ENCODE measurements around the gene C16orf95. TPM values are rescaled to one million over a fixed set of nuclear protein-coding genes. Genes with fewer than 3 reads are reported as not detected.
A peak's percentile ranks its signal among the peaks of the same experiment; 100 is the strongest.

C16orf95 gene
- polyA plus RNA-seq, 2 of the 4 experiments (the other 2 are of a cell fraction): 3.5 to 6.3 TPM

GRCh38 chr16:87266846-87267245 lies 50.3 kb downstream of the C16orf95 start (continued):
- TF ChIP-seq GATA3 (IDR thresholded peaks at IDR 0.05; ENCODE audit: borderline replicate concordance): no peak
- TF ChIP-seq KDM5A (IDR thresholded peaks at IDR 0.05): no peak
- TF ChIP-seq EP300 (IDR thresholded peaks at IDR 0.05): no peak
- no peak for TF ChIP-seq POLR2A (IDR thresholded peaks at IDR 0.05; ENCODE audit: low read length)

GRCh38 chr16:87265261-87265660 lies 51.9 kb downstream of the C16orf95 start:
- ChIA-PET CTCF (interaction anchor here (0.9 to 5.9 kb wide), 5 partner anchors 13 to 701 kb away, joined by 3 to 46 read pairs (median 3); no protein-coding TSS in a partner anchor), POLR2A (no interaction called here)
- ATAC-seq: no peak
- FAIRE-seq: no peak
- TF ChIP-seq HMGXB4 (CRISPR knock-in tag; IDR thresholded peaks at IDR 0.05; ENCODE audit: borderline replicate concordance): no peak
- TF ChIP-seq KDM5A (IDR thresholded peaks at IDR 0.05): no peak
- no peak for TF ChIP-seq ZNF302 (CRISPR knock-in tag; IDR thresholded peaks at IDR 0.05)
- no peak for TF ChIP-seq KDM1A (IDR thresholded peaks at IDR 0.05; ENCODE audit: low read depth)
- no peak for TF ChIP-seq JUNB (IDR thresholded peaks at IDR 0.05)
- TF ChIP-seq SREBF2 (IDR thresholded peaks at IDR 0.05): no peak
- no peak for TF ChIP-seq MYC (IDR thresholded peaks at IDR 0.05; ENCODE audit: borderline replicate concordance, low read length)
- TF ChIP-seq BHLHE40 (IDR thresholded peaks at IDR 0.05; ENCODE audit: low read depth, low read length): no peak
- no peak for TF ChIP-seq NR3C1 (IDR thresholded peaks at IDR 0.05)
- no peak for TF ChIP-seq E2F6 (IDR thresholded peaks at IDR 0.05; ENCODE audit: borderline replicate concordance, low read depth)
- TF ChIP-seq RNF2 (IDR thresholded peaks at IDR 0.05; ENCODE audit: borderline replicate concordance, low read depth): no peak
- no peak for TF ChIP-seq FOSB (CRISPR knock-in tag; IDR thresholded peaks at IDR 0.05)
- no peak for TF ChIP-seq ZC3H11A (IDR thresholded peaks at IDR 0.05)
- 85% methylated on average over 4 of the region's 4 CpGs for WGBS (ENCODE audit: missing lambda C conversion rate)
- Histone ChIP-seq H3K9me3 (no peaks in the 10 kb centered on the region; the same call in 2 of the 3 replicates), H3K27ac (no peak overlapping the region), H3K4me3 (no peak overlapping the region), H3K4me2 (no peak overlapping the region), H3K4me1 (peaks cover 16% of the 10 kb centered on the region; the same call in 2 of the 3 replicates)
- no peak for DNase-seq (ENCODE audit: low read depth in 1 of 2, low spot score in 1 of 2)

- ChIA-PET POLR2A (no interaction called here), CTCF (interaction anchor here (0.9 to 5.9 kb wide), 4 partner anchors 14 to 700 kb away, joined by 3 to 46 read pairs (median 4); no protein-coding TSS in a partner anchor)
- no peak for DNase-seq (ENCODE audit: low read depth in 1 of 2, low spot score in 1 of 2)
- FAIRE-seq: no peak
- Histone ChIP-seq H3K27ac (no peak overlapping the region), H3K4me3 (no peak overlapping the region), H3K4me1 (peaks cover 16% of the 10 kb centered on the region; the same call in 2 of the 3 replicates), H3K9me3 (no peaks in the 10 kb centered on the region; the same call in 2 of the 3 replicates), H3K4me2 (peak overlapping the region; percentile 15; the same call in 1 of the 3 replicates)
- TF ChIP-seq E2F6 (IDR thresholded peaks at IDR 0.05; ENCODE audit: borderline replicate concordance, low read depth): no peak
- ATAC-seq: no peak
- 35% methylated on average over 2 of the region's 2 CpGs for WGBS (ENCODE audit: missing lambda C conversion rate)
These were observed 52.6 kb downstream of the C16orf95 start for GRCh38 chr16:87264634-87265033.

- peaks cover 16% of the 10 kb centered on the region; the same call in 2 of the 3 replicates for H3K4me1 ChIP-seq
- no peak overlapping the region for H3K4me2 ChIP-seq
- no peak overlapping the region for H3K4me3 ChIP-seq
- POLR2A ChIA-PET: no interaction called here
- DNase-seq (ENCODE audit: low read depth in 1 of 2, low spot score in 1 of 2) (no peak), FAIRE-seq (no peak), ATAC-seq (no peak)
- CTCF ChIA-PET: interaction anchor here (0.6 to 5.9 kb wide), 3 partner anchors 15 to 566 kb away, joined by 3 to 46 read pairs (median 4); no protein-coding TSS in a partner anchor
- 72% methylated on average over 15 of the region's 15 CpGs for WGBS (ENCODE audit: missing lambda C conversion rate)
- no peaks in the 10 kb centered on the region for H3K9me3 ChIP-seq
- no peak overlapping the region for H3K27ac ChIP-seq
- TF ChIP-seq RARB (CRISPR knock-in tag; IDR thresholded peaks at IDR 0.05) (no peak), EHMT2 (IDR thresholded peaks at IDR 0.05; ENCODE audit: low read depth) (no peak), HMGXB4 (CRISPR knock-in tag; IDR thresholded peaks at IDR 0.05; ENCODE audit: borderline replicate concordance) (no peak), REST (IDR thresholded peaks at IDR 0.05) (no peak), ESRRA (IDR thresholded peaks at IDR 0.05; ENCODE audit: borderline replicate concordance, low read length) (no peak), SMC3 (IDR thresholded peaks at IDR 0.05) (no peak), ZFP36 (IDR thresholded peaks at IDR 0.05; ENCODE audit: borderline replicate concordance, partially characterized antibody) (no peak), RNF2 (IDR thresholded peaks at IDR 0.05; ENCODE audit: borderline replicate concordance, low read depth) (no peak)
These were observed 53.7 kb downstream of the C16orf95 start for GRCh38 chr16:87263418-87264052.

All from A549 (cell line).